Esophagus squamous epithelium (tissue), 4 donors: ENCODE measurements around the gene POLD4.

ENCODE experiments used
- CTCF ChIP-seq, 6 experiments: fragments of 450-650 bp in 4 of 6; fragments of 200-600 bp in 2 of 6; sonication (generic) in 2 of 6; IDR thresholded peaks; one replicate each; pipeline ENCODE4 v1.5.1; 2016 to 2019; ENCODE audit warnings: antibody characterized with exemption in 6 of 6, mild to moderate bottlenecking in 4 of 6, moderate library complexity in 4 of 6
- POLR2A ChIP-seq, 4 donors: fragments of 450-650 bp; IDR thresholded peaks; one replicate each; pipeline ENCODE4 v1.6.1; 2017; ENCODE audit warnings: antibody characterized with exemption in 4 of 4, mild to moderate bottlenecking in 4 of 4, moderate library complexity in 3 of 4

GRCh38 chr11:67344264-67344663, 9.1 kb downstream of the POLD4 start:
- TF ChIP-seq CTCF (IDR thresholded peaks at IDR 0.05) (no peak), POLR2A (IDR thresholded peaks at IDR 0.05) (no peak)
